GM18870 (cell line): ENCODE results near the gene ENO1.
"Not testable (repeated sequence)": the region's sequence is repeated elsewhere in the genome, so short reads cannot be mapped to it uniquely, and the experiment has no call there.

Experiments
- ATAC-seq: cut with Tn5 transposase; IDR thresholded peaks from one replicate; pipeline ENCODE4 v1.9.1; 2021; ENCODE audit warnings: moderate library complexity; ENCODE audit not compliant: unreplicated experiment

Gene ENO1

DNA sequence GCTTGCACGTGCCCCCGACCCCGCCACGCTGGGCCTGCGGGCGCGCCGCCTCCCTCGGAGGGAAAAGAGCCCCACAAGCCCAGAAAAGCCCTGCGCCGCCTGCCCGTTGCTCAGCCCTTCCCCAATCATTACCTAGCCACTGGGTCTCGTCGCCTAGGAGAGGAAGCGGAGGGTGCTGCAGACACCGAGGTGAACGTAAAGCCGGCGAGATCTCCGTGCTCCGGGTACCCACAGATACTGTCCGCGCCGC, at the start of gene ENO1:
Gene ENO1, minus strand, starts transcription at position 239 of the 250 bp plus-strand sequence. CDS start 3,778 bp downstream, outside the sequence.
- no peak for ATAC-seq

- ATAC-seq = no peak
Measured at GRCh38 chr1:8926707-8927694, 48.5 kb upstream of the ENO1 start.

DNA sequence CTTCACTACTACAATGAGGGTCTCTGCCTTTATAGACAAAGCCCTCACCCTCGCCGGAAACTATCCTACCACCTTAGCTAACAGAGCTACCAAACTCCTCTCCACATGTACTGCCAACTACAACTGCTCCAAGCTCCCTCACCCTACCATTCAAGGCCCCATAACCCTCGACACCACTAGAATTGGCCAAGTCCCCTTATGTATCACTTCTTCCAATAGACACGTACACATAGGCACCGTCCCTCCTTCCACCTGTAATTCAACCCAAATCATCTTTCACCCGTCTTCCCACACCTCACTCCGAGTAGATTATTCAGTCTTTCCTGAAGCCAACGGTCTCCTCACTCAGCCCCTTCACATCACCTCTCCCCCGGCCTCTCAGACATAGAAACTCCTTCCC, 47.5 kb upstream of the ENO1 start:
- ATAC-seq = no peak

GRCh38 chr1:8925406-8925805, 46.9 kb upstream of the ENO1 start:
- no peak for ATAC-seq

DNA sequence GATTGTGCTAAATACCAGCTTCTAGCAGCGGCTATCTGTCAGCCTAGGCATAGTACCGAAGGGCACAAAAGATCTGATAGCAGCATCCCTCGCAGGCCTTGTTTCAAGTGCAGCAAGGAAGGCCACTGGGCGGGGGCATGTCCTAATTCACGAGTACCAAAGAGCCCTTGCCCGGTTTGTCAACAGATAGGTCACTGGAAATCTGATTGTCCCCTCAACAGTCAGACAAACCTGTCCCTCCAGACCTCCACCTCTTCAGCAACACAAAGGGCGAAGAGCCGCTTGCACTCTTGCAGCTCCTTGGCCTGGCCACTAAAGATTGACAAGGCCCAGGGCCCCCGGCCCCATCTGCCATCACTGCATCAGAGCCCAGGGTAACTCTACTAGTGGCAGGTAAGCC, 44.5 kb upstream of the ENO1 start:
- no peak for ATAC-seq

GRCh38 chr1:8917536-8917935, 39.0 kb upstream of the ENO1 start:
- not testable (repeated sequence) for ATAC-seq

DNA sequence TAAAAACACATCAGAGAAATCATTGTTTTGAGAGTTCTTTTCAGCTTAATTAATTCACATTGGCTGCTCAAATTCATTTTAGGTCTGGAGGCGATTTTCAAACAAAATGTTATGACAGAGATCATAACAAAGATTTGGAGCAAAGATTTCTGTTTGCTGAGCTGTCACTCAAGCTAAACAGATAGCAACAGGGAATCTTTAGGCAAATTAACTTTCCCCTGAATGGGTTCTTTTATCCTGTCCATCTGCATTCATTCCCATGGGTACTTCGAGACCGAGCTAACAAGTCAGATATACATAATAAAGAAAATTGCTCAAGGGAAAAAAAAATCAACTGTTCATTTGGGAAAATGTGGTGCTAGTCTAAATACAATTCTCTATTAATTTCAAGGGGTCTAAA, 37.0 kb upstream of the ENO1 start:
- no peak for ATAC-seq

DNA sequence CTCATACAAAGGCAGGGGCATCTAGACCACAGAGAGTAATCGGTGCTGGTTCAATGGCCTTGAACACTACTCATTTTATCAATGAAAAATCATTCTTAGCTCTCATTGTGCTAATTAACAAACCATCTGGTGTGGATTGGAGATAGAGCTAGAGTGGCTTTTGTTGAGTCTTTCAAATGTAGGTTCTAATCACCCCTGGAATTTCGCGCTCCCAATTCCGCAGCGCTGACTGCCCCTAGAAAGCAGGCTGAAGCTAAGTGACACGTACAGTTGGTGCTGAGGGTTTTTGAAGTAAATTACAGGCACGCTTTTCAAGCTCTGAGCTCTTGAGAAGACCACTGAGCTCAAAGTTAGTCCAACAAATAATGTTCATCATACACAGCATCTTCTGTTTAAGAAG, 36.0 kb upstream of the ENO1 start:
- no peak for ATAC-seq

DNA sequence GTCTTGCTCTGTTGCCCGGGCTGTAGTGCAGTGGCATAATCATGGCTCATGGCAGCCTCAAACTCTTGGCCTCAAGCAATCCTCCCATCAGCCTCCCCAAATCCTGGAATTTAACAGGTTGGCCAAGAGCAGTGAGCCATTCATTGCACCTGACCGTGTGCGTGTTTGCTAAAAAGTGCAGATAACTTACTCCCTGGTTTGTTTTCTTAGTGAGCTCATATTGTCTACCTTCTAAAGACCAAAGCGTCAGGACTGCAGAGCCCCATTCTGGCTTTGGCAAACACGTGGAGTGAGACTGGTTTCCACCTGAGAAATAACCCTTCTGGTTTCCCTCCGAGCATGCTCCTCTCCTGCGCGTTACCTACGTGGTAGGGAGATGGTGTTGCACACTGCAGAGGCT, 35.0 kb upstream of the ENO1 start:
- ATAC-seq = no peak

- ATAC-seq = no peak
Measured at GRCh38 chr1:8911416-8912309, 33.2 kb upstream of the ENO1 start.

DNA sequence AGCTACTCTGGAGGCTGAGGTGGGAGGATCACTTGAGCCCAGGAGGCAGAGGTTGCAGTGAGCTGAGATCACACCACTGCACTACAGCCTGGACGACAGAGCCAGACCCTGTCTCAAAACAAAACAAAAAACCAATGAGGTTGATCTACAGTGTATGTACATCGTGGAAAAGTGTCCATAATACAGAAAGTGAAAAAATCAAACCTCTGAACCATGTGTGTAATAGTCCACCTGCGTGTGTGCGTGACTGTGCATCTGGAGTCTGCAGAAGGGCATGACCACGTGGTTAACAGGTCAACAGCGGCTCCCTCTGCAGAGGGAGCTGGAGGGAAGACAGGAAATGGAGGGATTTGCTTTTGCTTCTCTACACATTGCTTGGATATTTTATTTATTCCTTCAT, 32.4 kb upstream of the ENO1 start:
- ATAC-seq = no peak

DNA sequence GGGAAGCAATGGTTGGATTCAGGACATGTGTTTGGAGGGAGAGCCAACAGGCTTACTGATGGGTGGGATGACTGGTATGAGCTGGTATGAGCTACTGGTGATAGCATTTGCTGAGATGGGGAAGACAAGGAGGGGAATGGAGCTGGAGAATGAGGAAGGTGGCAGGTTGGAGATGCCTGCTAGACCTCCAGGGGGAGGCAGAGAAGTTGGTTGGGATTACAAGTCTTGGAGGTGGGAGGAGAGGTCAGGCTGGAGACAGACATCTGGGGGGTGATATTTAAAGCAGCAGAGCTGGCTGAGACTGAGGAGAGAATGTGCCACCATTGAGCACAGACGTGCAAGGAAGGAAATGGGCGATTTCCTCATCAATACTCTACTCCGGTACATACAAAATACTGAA, 31.8 kb upstream of the ENO1 start:
- ATAC-seq = no peak

GRCh38 chr1:8908388-8909151, 30.1 kb upstream of the ENO1 start:
- ATAC-seq = no peak

- ATAC-seq = no peak
Measured at GRCh38 chr1:8905582-8906191, 27.2 kb upstream of the ENO1 start.

DNA sequence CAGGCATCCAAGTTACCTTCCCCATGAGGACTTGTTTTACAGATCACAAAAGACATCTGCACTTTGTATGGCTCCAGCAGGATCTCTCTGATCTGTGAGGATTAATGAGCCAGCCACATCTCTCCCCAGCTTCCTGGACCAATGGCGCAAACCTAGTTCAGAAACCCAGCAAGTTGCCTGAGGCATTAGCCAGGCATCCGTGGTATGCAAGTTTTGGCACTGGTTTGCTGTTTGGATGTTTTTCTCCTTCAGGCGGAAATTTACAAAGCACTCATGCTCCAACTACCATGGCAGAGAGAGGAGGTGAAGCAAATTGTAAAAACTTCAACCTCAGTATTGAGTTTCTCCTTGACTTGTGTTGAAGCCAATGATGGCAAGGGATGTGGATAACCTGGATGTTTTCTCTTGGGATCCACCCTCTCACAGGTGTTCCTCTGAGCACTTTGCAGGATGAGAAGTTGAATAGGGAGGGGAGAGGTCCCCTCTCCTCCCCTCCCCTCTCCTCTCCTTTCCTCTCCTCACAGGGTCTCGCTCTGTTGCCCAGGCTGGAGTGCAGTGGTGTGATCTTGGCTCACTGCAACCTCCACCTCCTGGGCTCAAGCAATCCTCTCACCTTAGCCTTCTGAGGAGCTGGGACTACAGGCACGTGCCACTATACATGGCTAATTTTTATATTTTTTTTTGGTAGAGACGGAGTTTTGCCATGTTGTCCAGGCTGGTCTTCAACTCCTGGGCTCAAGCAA, 25.6 kb upstream of the ENO1 start:
- ATAC-seq = no peak

DNA sequence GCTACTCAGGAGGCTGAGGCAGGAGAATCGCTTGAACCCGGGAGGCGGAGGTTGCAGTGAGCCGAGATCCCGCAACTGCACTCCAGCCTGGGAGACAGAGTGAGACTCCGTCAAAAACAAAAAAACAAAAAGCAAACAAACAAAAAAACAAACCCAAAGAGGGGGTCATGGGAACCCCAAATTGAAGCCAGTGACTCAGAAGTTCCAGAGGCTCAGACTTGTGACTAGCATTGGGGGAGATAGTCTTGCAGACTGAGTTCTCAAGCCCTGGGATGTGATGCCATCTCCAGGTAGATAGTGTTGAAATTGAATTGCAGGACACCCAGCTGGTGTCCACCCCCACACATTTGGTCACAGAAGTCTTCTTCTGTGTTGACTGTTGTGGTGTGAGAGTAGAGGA, 24.9 kb upstream of the ENO1 start:
- ATAC-seq = no peak

GRCh38 chr1:8902765-8903164, 24.3 kb upstream of the ENO1 start:
- ATAC-seq = no peak

GRCh38 chr1:8900684-8901083, 22.2 kb upstream of the ENO1 start:
- not testable (repeated sequence) for ATAC-seq

DNA sequence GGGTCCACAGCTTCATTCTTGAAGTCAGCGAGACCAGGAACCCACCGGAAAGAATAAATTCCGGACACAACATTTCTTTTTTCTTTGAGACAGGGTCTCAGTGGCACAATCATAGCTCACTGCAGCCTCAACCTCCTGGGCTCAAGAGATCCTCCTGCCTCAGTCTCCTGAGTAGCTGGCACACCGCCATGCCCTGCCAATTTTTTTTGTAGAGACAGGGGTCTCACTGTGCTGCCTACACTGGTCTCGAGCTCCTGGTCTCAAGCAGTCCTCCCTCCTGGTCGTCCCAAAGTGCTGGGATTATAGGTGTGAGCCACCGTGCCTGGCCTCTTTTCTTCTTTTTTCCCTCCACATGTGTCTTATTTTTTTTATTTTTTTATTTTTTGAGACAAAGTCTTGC, 20.6 kb upstream of the ENO1 start:
- ATAC-seq = no peak

DNA sequence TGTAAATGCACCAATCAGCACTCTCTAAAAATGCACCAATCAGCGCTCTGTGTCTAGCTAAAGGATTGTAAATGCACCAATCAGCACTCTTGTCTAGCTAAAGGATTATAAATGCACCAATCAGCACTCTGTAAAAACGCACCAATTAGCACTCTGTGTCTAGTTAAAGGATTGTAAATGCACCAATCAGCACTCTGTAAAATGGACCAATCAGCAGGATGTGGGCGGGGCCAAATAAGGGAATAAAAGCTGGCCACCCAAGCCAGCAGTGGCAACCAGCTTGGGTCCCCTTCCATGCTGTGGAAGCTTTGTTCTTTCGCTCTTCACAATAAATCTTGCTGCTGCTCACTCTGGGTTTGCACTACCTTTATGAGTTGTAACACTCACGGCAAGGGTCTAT, 19.9 kb upstream of the ENO1 start:
- ATAC-seq = not testable (repeated sequence)
